Progenitor cell of endocrine pancreas (in vitro differentiated cells): ENCODE measurements around the gene CIB4. TPM values are rescaled to one million over a fixed set of nuclear protein-coding genes. Genes with fewer than 3 reads are reported as not detected.
"Not testable (repeated sequence)": the region's sequence is repeated elsewhere in the genome, so short reads cannot be mapped to it uniquely, and the experiment has no call there.

ENCODE experiments used
- DNase-seq: peaks from one replicate; pipeline ENCODE4 v3.0.0; 2021; ENCODE audit warnings: low spot score; ENCODE audit not compliant: unreplicated experiment
- H3K27ac Mint-ChIP-seq: 2 replicates; pipeline ENCODE4 v1.8.0; 2021; ENCODE audit warnings: mild to moderate bottlenecking, moderate library complexity, mixed read lengths
- H3K27me3 Mint-ChIP-seq: 2 replicates; pipeline ENCODE4 v1.8.0; 2021; ENCODE audit warnings: mixed read lengths
- H3K36me3 Mint-ChIP-seq: 2 replicates; pipeline ENCODE4 v1.8.0; 2022; ENCODE audit warnings: mixed read lengths; ENCODE audit not compliant: insufficient read depth
- H3K4me1 Mint-ChIP-seq: 2 replicates; pipeline ENCODE4 v1.8.0; 2021; ENCODE audit warnings: low read depth, mixed read lengths
- H3K4me3 Mint-ChIP-seq: 2 replicates; pipeline ENCODE4 v1.8.0; 2021; ENCODE audit warnings: low read depth, mild to moderate bottlenecking, moderate library complexity, mixed read lengths
- H3K9me3 Mint-ChIP-seq: 2 replicates; pipeline ENCODE4 v1.8.0; 2021; ENCODE audit warnings: low read depth, mixed read lengths
- CTCF ChIP-seq: fragments of 200-600 bp; sonication (generic); IDR thresholded peaks from one replicate; pipeline ENCODE4 v1.5.0; 2021; ENCODE audit warnings: antibody characterized with exemption, mild to moderate bottlenecking; ENCODE audit not compliant: unreplicated experiment
- total RNA-seq: library from RNA; stranded (reverse); gene quantifications from 2 replicates; pipeline ENCODE4 v1.2.1, GENCODE V29; 2021

CIB4 gene
- total RNA-seq, 1 donor from 2014 or later: not detected

- no peak for TF ChIP-seq CTCF
- H3K9me3 Mint-ChIP-seq: no peaks in the 10 kb centered on the region
- H3K4me3 Mint-ChIP-seq: no peak overlapping the region
- peaks cover 62% of the 10 kb centered on the region for H3K27me3 Mint-ChIP-seq
- H3K4me1 Mint-ChIP-seq: no peaks in the 10 kb centered on the region
- DNase-seq: no peak
- no peaks in the 10 kb centered on the region for H3K36me3 Mint-ChIP-seq
- H3K27ac Mint-ChIP-seq: no peak overlapping the region
Measured at GRCh38 chr2:26571316-26571715, 69.8 kb downstream of the CIB4 start.

- Mint-ChIP-seq H3K27me3 (peaks cover 70% of the 10 kb centered on the region), H3K4me1 (no peaks in the 10 kb centered on the region), H3K4me3 (no peak overlapping the region), H3K27ac (no peak overlapping the region), H3K36me3 (no peaks in the 10 kb centered on the region), H3K9me3 (no peaks in the 10 kb centered on the region)
- no peak for TF ChIP-seq CTCF
- DNase-seq: no peak
Measured at GRCh38 chr2:26570083-26570430, 71.1 kb downstream of the CIB4 start.

GRCh38 chr2:26569216-26570082 lies 71.7 kb downstream of the CIB4 start:
- H3K27ac Mint-ChIP-seq: no peak overlapping the region
- no peaks in the 10 kb centered on the region for H3K4me1 Mint-ChIP-seq
- DNase-seq: no peak
- TF ChIP-seq CTCF: no peak
- no peak overlapping the region for H3K4me3 Mint-ChIP-seq
- H3K9me3 Mint-ChIP-seq: no peaks in the 10 kb centered on the region
- H3K27me3 Mint-ChIP-seq: peaks cover 70% of the 10 kb centered on the region
- H3K36me3 Mint-ChIP-seq: no peaks in the 10 kb centered on the region

- Mint-ChIP-seq H3K9me3 (no peaks in the 10 kb centered on the region), H3K4me1 (no peaks in the 10 kb centered on the region), H3K4me3 (no peak overlapping the region), H3K36me3 (no peaks in the 10 kb centered on the region), H3K27ac (no peak overlapping the region), H3K27me3 (peaks cover 70% of the 10 kb centered on the region)
- TF ChIP-seq CTCF: no peak
- DNase-seq: no peak
Measured at GRCh38 chr2:26568076-26568890, 72.9 kb downstream of the CIB4 start.

GRCh38 chr2:26567534-26567933 lies 73.6 kb downstream of the CIB4 start:
- Mint-ChIP-seq H3K27me3 (peaks cover 69% of the 10 kb centered on the region), H3K36me3 (no peaks in the 10 kb centered on the region), H3K27ac (no peak overlapping the region), H3K4me1 (no peaks in the 10 kb centered on the region), H3K9me3 (no peaks in the 10 kb centered on the region), H3K4me3 (no peak overlapping the region)
- no peak for DNase-seq
- no peak for TF ChIP-seq CTCF

- H3K9me3 Mint-ChIP-seq, H3K27ac Mint-ChIP-seq, H3K4me1 Mint-ChIP-seq, DNase-seq, H3K36me3 Mint-ChIP-seq, H3K4me3 Mint-ChIP-seq: not testable (repeated sequence)
- H3K27me3 Mint-ChIP-seq: peaks cover 62% of the 10 kb centered on the region
Measured at GRCh38 chr2:26566731-26567130, 74.4 kb downstream of the CIB4 start.
